ENCODE results near the gene TENM4. TPM values are rescaled to one million over a fixed set of nuclear protein-coding genes. Genes with fewer than 3 reads are reported as not detected.

TENM4 gene
- total and polyA plus RNA-seq, 11 donors: 0.08 to 6.4 (median 1.0) TPM

GRCh38 chr11:79236541-79236971, 204.3 kb downstream of the TENM4 start:
- TF ChIP-seq POLR2A (IDR thresholded peaks at IDR 0.05): no peak
- no peak for TF ChIP-seq CTCF (IDR thresholded peaks at IDR 0.05)
- Histone ChIP-seq H3K9me3 (no peaks in the 10 kb centered on the region), H3K27me3 (no peaks in the 10 kb centered on the region), H3K4me1 (peaks cover 0 to 27% (median 10%) of the 10 kb centered on the region in 12 donors), H3K4me3 (no peak overlapping the region), H3K27ac (peak overlapping the region in 8 of 12 donors; percentile 22 to 64 (median 52)), H3K36me3 (no peaks in the 10 kb centered on the region)
- ATAC-seq: peak; percentile 50 to 81 (median 64)
- peak in 3 of 5 donors; percentile 20 to 68 (median 41) for DNase-seq
- intact Hi-C loops (cut with DNase I): no loop called here
- WGBS, 4 donors: 44 to 62% (median 52%) methylated on average over 11 of the region's 11 CpGs

GRCh38 chr11:79235696-79236095, 205.1 kb downstream of the TENM4 start:
- no peaks in the 10 kb centered on the region for H3K27me3 ChIP-seq
- 89 to 91% (median 90%) methylated on average over 6 of the region's 6 CpGs for WGBS, 4 donors
- H3K9me3 ChIP-seq: no peaks in the 10 kb centered on the region
- H3K36me3 ChIP-seq: no peaks in the 10 kb centered on the region
- TF ChIP-seq CTCF (IDR thresholded peaks at IDR 0.05): no peak
- no peak for TF ChIP-seq POLR2A (IDR thresholded peaks at IDR 0.05)
- intact Hi-C loops (cut with DNase I): no loop called here
- ATAC-seq: no peak
- H3K4me3 ChIP-seq: no peak overlapping the region
- peaks cover 0 to 27% (median 10%) of the 10 kb centered on the region in 12 donors for H3K4me1 ChIP-seq
- H3K27ac ChIP-seq: no peak overlapping the region
- DNase-seq: no peak

GRCh38 chr11:79232346-79232745, 208.5 kb downstream of the TENM4 start:
- Histone ChIP-seq H3K27ac (no peak overlapping the region), H3K36me3 (no peaks in the 10 kb centered on the region), H3K4me3 (no peak overlapping the region), H3K9me3 (no peaks in the 10 kb centered on the region), H3K4me1 (peaks cover 0 to 17% (median 8%) of the 10 kb centered on the region in 12 donors), H3K27me3 (no peaks in the 10 kb centered on the region)
- intact Hi-C loops (cut with DNase I): no loop called here
- DNase-seq: no peak
- TF ChIP-seq POLR2A (IDR thresholded peaks at IDR 0.05) (no peak), CTCF (IDR thresholded peaks at IDR 0.05) (no peak)
- WGBS, 4 donors: 48 to 64% (median 58%) methylated on average over 5 of the region's 5 CpGs
- ATAC-seq: no peak

- TF ChIP-seq POLR2A (IDR thresholded peaks at IDR 0.05): no peak
- TF ChIP-seq CTCF (IDR thresholded peaks at IDR 0.05): no peak
- no peak overlapping the region for H3K27ac ChIP-seq
- intact Hi-C loops (cut with DNase I): no loop called here
- ATAC-seq (no peak), DNase-seq (no peak)
- no peaks in the 10 kb centered on the region for H3K4me1 ChIP-seq
- no peak overlapping the region for H3K4me3 ChIP-seq
- 96 to 100% (median 98%) methylated on average over 1 of the region's 1 CpG for WGBS, 4 donors
- no peaks in the 10 kb centered on the region for H3K27me3 ChIP-seq
- H3K9me3 ChIP-seq: no peaks in the 10 kb centered on the region
- H3K36me3 ChIP-seq: no peaks in the 10 kb centered on the region
These were observed 211.8 kb downstream of the TENM4 start for GRCh38 chr11:79229047-79229446.

Data from heart left ventricle (tissue), 16 donors.